Stimulated activated CD8-positive, alpha-beta memory T cell treated with anti-CD3 and anti-CD28 coated beads, Interleukin-4, amount 100 ng/mL, for 1 hour (primary cell): ENCODE data around the gene RIPK4.
"Not testable (repeated sequence)": the region's sequence is repeated elsewhere in the genome, so short reads cannot be mapped to it uniquely, and the experiment has no call there.

Experiments
- DNase-seq, 2 donors: peaks; one replicate each; pipeline ENCODE4 v3.0.0-alpha.2; 2020; ENCODE audit warnings: low read depth in 2 of 2, low spot score in 1 of 2

RIPK4 gene

GRCh38 chr21:41698071-41698470 is 68.8 kb downstream of the RIPK4 start:
- no peak for DNase-seq

- no peak for DNase-seq
Observed at GRCh38 chr21:41695513-41695912, 71.3 kb downstream of the RIPK4 start.

- not testable (repeated sequence) for DNase-seq
Observed at GRCh38 chr21:41694042-41694441, 72.8 kb downstream of the RIPK4 start.

- DNase-seq: no peak
Observed at GRCh38 chr21:41692185-41692565, 74.7 kb downstream of the RIPK4 start.

GRCh38 chr21:41691205-41692184 is 75.4 kb downstream of the RIPK4 start:
- DNase-seq: no peak
